Endothelial cell of umbilical vein (primary cell): ENCODE data around the gene AAR2.

Experiments
- EZH2 ChIP-seq: IDR thresholded peaks from 2 replicates; pipeline ENCODE4 v1.6.1; 2012; ENCODE audit warnings: borderline replicate concordance, low read depth, mild to moderate bottlenecking, moderate library complexity, low read length, inconsistent platforms; ENCODE audit not compliant: severe bottlenecking
- POLR2A ChIP-seq: IDR thresholded peaks from 2 replicates; pipeline ENCODE4 v1.6.1; 2012; ENCODE audit warnings: low read depth, mild to moderate bottlenecking, control low read depth, low read length
- POLR2AphosphoS5 ChIP-seq: IDR thresholded peaks from 2 replicates; pipeline ENCODE4 v1.6.1; 2012; ENCODE audit warnings: low read depth, mild to moderate bottlenecking, control low read depth, low read length, moderate library complexity; ENCODE audit not compliant: insufficient read depth

DNA sequence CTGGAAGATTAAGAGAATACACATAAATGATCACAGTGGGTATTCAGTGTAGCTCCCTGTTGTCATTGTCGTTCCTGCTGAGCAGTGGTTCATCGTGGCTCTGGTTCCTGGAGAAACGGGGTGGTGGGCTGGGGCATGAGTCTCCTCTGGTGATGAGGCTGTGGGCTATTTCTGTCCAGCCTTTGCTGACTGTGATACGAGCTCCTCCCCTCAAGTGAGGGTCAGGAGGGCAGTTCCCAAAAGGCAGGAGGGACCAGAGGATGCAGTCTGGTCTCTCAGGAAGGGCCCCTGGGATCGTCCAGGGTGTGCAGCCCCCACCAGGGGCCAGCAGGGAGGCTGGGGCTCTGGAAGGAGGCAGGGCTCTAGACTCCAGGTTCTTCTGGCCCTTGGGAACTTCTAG lies 38.7 kb downstream of the AAR2 start:
- no peak for TF ChIP-seq EZH2
- no peak for TF ChIP-seq POLR2A
- no peak for TF ChIP-seq POLR2AphosphoS5
